MM.1S (cell line): ENCODE data around the gene SLC25A26.

Experiments used
- DNase-seq: peaks from one replicate; pipeline ENCODE4 v3.0.0-alpha.2; 2015
- H2AFZ ChIP-seq: fragments of 300-600 bp; sonication (generic); 2 replicates; pipeline ENCODE4 v1.6.0; 2016; ENCODE audit warnings: antibody characterized with exemption, low read length
- H3F3A ChIP-seq: fragments of 300-600 bp; sonication (generic); 2 replicates; pipeline ENCODE4 v1.6.1; 2016; ENCODE audit warnings: mild to moderate bottlenecking, antibody characterized with exemption, low read length, moderate library complexity, mixed read lengths; ENCODE audit not compliant: insufficient read depth
- H3K27ac ChIP-seq: fragments of 300-600 bp; sonication (generic); 2 replicates; pipeline ENCODE4 v1.5.1; 2016; ENCODE audit warnings: mild to moderate bottlenecking, low read length
- H3K27me3 ChIP-seq: fragments of 300-600 bp; sonication (generic); replicated peaks from 2 replicates; pipeline ENCODE4 v1.6.0; 2016; ENCODE audit warnings: low read length; ENCODE audit not compliant: insufficient read depth
- H3K36me3 ChIP-seq: fragments of 300-600 bp; sonication (generic); replicated peaks from 2 replicates; pipeline ENCODE4 v1.6.1; 2016; ENCODE audit warnings: mild to moderate bottlenecking, low read length, mixed read lengths; ENCODE audit not compliant: insufficient read depth
- H3K4me1 ChIP-seq: fragments of 300-600 bp; sonication (generic); 2 replicates; pipeline ENCODE4 v1.6.1; 2016; ENCODE audit warnings: low read length, mixed read lengths
- H3K4me2 ChIP-seq: fragments of 300-600 bp; sonication (generic); 2 replicates; pipeline ENCODE4 v1.6.0; 2016; ENCODE audit warnings: low read depth, low read length
- H3K4me3 ChIP-seq: fragments of 300-600 bp; sonication (generic); 2 replicates; pipeline ENCODE4 v1.5.1; 2016; ENCODE audit warnings: low read length, mixed read lengths
- H3K79me2 ChIP-seq: fragments of 300-600 bp; sonication (generic); 2 replicates; pipeline ENCODE4 v1.6.1; 2016; ENCODE audit warnings: mixed run types, low read length, mixed read lengths
- H3K9ac ChIP-seq: fragments of 300-600 bp; sonication (generic); 2 replicates; pipeline ENCODE4 v1.6.1; 2016; ENCODE audit warnings: low read length, mixed read lengths
- H3K9me2 ChIP-seq: fragments of 300-600 bp; sonication (generic); replicated peaks from 2 replicates; pipeline ENCODE4 v1.6.1; 2016; ENCODE audit warnings: mild to moderate bottlenecking, low read length, mixed read lengths; ENCODE audit not compliant: insufficient read depth
- H3K9me3 ChIP-seq: fragments of 300-600 bp; sonication (generic); replicated peaks from 2 replicates; pipeline ENCODE4 v1.6.1; 2016; ENCODE audit warnings: mild to moderate bottlenecking, low read length, mixed read lengths; ENCODE audit not compliant: insufficient read depth
- H4K20me1 ChIP-seq: fragments of 300-600 bp; sonication (generic); 2 replicates; pipeline ENCODE4 v1.6.1; 2016; ENCODE audit warnings: mild to moderate bottlenecking, low read length, moderate library complexity, mixed read lengths; ENCODE audit not compliant: insufficient read depth
- CTCF ChIP-seq: fragments of 300-600 bp; sonication (generic); IDR thresholded peaks from 2 replicates; pipeline ENCODE4 v1.5.1; 2016; ENCODE audit warnings: antibody characterized with exemption, low read length, mixed read lengths
- EZH2 ChIP-seq: fragments of 300-600 bp; sonication (generic); optimal IDR thresholded peaks from 2 replicates; pipeline ENCODE3; 2017; ENCODE audit warnings: low read depth, mild to moderate bottlenecking, antibody characterized with exemption, low read length, mixed read lengths
- EZH2phosphoT487 ChIP-seq: fragments of 300-600 bp; sonication (generic); IDR thresholded peaks from 2 replicates; pipeline ENCODE4 v1.6.1; 2018; ENCODE audit warnings: antibody characterized with exemption, low read length

SLC25A26 gene

GRCh38 chr3:66377800-66378199 is 157.0 kb downstream of the SLC25A26 start:
- no peak overlapping the region for H2AFZ ChIP-seq
- no peaks in the 10 kb centered on the region for H3K4me1 ChIP-seq
- H4K20me1 ChIP-seq = no peaks in the 10 kb centered on the region
- no peak overlapping the region for H3K4me2 ChIP-seq
- H3K36me3 ChIP-seq = peaks cover 8% of the 10 kb centered on the region; the same call in 1 of the 2 replicates
- no peak overlapping the region for H3K27ac ChIP-seq
- H3K4me3 ChIP-seq = no peak overlapping the region
- no peak overlapping the region for H3K9ac ChIP-seq
- H3K27me3 ChIP-seq = no peaks in the 10 kb centered on the region
- H3F3A ChIP-seq = no peaks in the 10 kb centered on the region
- no peaks in the 10 kb centered on the region for H3K9me2 ChIP-seq
- DNase-seq = no peak
- H3K79me2 ChIP-seq = no peaks in the 10 kb centered on the region
- TF ChIP-seq CTCF = no peak
- TF ChIP-seq EZH2 = no peak
- H3K9me3 ChIP-seq = no peaks in the 10 kb centered on the region

- no peaks in the 10 kb centered on the region for H3F3A ChIP-seq
- H3K36me3 ChIP-seq = peaks cover 8% of the 10 kb centered on the region; the same call in 1 of the 2 replicates
- DNase-seq = no peak
- H2AFZ ChIP-seq = no peak overlapping the region
- no peaks in the 10 kb centered on the region for H3K9me2 ChIP-seq
- no peak overlapping the region for H3K9ac ChIP-seq
- no peaks in the 10 kb centered on the region for H3K4me1 ChIP-seq
- H3K9me3 ChIP-seq = no peaks in the 10 kb centered on the region
- no peaks in the 10 kb centered on the region for H4K20me1 ChIP-seq
- no peaks in the 10 kb centered on the region for H3K27me3 ChIP-seq
- TF ChIP-seq EZH2phosphoT487 = no peak
- peak; percentile 47 for TF ChIP-seq CTCF
- no peaks in the 10 kb centered on the region for H3K79me2 ChIP-seq
- H3K4me3 ChIP-seq = no peak overlapping the region
- no peak overlapping the region for H3K27ac ChIP-seq
- H3K4me2 ChIP-seq = no peak overlapping the region
Observed at GRCh38 chr3:66378256-66378655, 157.5 kb downstream of the SLC25A26 start.

DNA sequence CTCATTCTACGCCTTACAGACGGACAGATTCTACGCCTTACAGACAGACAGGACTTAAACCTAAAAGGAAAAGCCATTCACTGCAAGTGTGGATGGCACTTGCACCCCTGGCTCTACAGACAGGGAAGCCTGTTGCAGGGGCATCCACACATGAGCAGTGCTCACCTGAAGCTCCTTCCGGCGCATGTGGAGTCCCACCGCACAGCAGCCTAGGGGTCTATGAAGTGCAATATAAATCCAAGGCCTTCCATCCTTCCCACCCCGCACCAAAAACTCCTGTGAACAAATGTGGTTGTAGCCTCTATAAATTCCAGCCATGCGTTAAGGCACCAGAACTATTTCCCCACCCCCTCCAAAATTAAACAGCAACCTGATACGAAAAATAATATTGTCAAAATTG is 158.8 kb downstream of the SLC25A26 start:
- Histone ChIP-seq H3K4me2 (no peak overlapping the region), H3K27me3 (no peaks in the 10 kb centered on the region), H3K9me3 (no peaks in the 10 kb centered on the region), H3K4me3 (no peak overlapping the region), H2AFZ (no peak overlapping the region), H3K36me3 (peaks cover 8% of the 10 kb centered on the region; the same call in 1 of the 2 replicates), H3K9me2 (no peaks in the 10 kb centered on the region), H3K79me2 (no peaks in the 10 kb centered on the region), H4K20me1 (no peaks in the 10 kb centered on the region), H3K4me1 (no peaks in the 10 kb centered on the region), H3K9ac (no peak overlapping the region), H3K27ac (no peak overlapping the region), H3F3A (no peaks in the 10 kb centered on the region)
- no peak for DNase-seq
- no peak for TF ChIP-seq CTCF
- no peak for TF ChIP-seq EZH2phosphoT487
- no peak for TF ChIP-seq EZH2
